SK-N-MC (cell line): Measurements from ENCODE around the gene LY6G5C.

Source experiments
- EZH2 ChIP-seq: fragments of 200-600 bp; sonication (generic); IDR thresholded peaks from one replicate; pipeline ENCODE4 v1.6.1; 2017; ENCODE audit warnings: antibody characterized with exemption
- POLR2AphosphoS5 ChIP-seq: IDR thresholded peaks from 2 replicates; pipeline ENCODE4 v1.6.1; 2012; ENCODE audit warnings: mild to moderate bottlenecking, low read depth, low read length, borderline replicate concordance

GRCh38 chr6:31642798-31643570 lies 37.9 kb downstream of the LY6G5C start:
- TF ChIP-seq EZH2, result no peak
- TF ChIP-seq POLR2AphosphoS5, result no peak
